ENCODE data around the gene AIPL1. TPM values are rescaled to one million over a fixed set of nuclear protein-coding genes. Genes with fewer than 3 reads are reported as not detected.

The AIPL1 gene
- total and polyA plus RNA-seq, 9 donors = 0.05 TPM; not detected in 8

DNA sequence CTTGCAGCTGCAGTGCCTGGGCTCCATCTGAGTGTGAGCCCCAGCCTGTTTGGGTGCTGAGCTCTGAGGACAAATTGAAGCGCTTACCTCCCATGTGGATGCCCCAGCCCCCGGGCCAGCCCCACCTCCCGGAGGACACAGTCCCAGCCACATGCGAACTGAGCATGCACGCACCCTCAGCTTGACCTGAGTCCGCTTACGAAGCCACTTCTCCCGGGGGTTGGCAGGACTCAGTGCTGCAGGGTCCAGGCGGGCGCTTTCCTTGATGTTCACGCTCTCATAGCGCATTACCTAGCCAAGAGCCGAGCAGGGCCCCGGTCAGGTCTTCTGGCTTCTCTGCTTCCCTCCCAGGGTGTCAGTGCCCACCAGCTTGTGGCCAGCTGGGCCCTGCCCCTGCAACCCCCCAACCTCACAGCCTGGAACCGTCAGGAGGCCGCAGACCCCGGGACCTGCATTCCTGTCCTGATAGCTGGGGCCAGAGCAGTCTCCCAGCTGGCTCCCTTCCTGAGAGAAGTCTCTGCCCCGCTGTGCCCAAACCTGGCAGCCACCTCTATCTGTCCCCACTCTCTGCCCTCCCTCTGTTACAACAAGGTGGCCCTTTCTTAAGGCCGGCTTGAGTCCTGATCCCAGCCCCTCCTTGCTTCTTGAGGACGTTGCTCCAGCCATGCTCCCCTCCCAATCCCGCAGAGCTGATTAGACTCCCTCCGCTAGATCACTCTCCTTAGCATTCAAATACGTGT lies 33.3 kb upstream of the AIPL1 start:
- peaks cover 3% of the 10 kb centered on the region for H3K9me3 ChIP-seq (replicated peaks; ENCODE audit: control insufficient read depth, low read depth, low read length)
- H3K4me3 ChIP-seq (ENCODE audit: low read length) = no peak overlapping the region
- 78% methylated on average over 23 of the region's 23 CpGs for WGBS (ENCODE audit: insufficient coverage)
- peaks cover 17% of the 10 kb centered on the region for H3K4me1 ChIP-seq (ENCODE audit: control insufficient read depth, insufficient read depth, low read length)
- no peaks in the 10 kb centered on the region for H3K36me3 ChIP-seq (ENCODE audit: control insufficient read depth, insufficient read depth, low read length)
- no peak overlapping the region for H3K27ac ChIP-seq (ENCODE audit: low read length)
- peaks cover 2% of the 10 kb centered on the region for H3K27me3 ChIP-seq (ENCODE audit: control insufficient read depth, insufficient read depth, low read length)
- no peak for DNase-seq

DNA sequence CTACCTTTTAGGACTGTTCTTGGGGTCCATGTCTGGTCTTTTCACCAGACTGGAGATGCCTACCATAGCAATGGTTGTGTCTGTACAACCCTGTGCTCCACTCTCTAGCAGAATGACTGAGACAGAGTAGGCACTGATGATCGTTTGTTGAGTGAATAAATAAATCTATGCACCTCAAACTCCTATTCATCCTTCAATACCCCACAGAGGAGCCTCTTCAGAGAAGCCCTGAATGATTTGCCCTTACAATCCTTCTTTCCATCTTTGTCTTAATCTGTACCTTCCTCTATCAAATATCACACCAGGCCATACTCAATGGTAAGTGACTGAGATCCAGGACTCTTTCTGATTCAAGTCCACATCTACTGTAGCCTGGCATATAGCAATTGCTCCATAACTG lies 32.6 kb upstream of the AIPL1 start:
- WGBS (ENCODE audit: insufficient coverage) = no CpG with 5 or more reads among the region's 1 CpG
- H3K4me3 ChIP-seq (ENCODE audit: low read length) = no peak overlapping the region
- peaks cover 2% of the 10 kb centered on the region for H3K27me3 ChIP-seq (ENCODE audit: control insufficient read depth, insufficient read depth, low read length)
- DNase-seq = no peak
- no peaks in the 10 kb centered on the region for H3K36me3 ChIP-seq (ENCODE audit: control insufficient read depth, insufficient read depth, low read length)
- no peak overlapping the region for H3K27ac ChIP-seq (ENCODE audit: low read length)
- peaks cover 3% of the 10 kb centered on the region for H3K9me3 ChIP-seq (replicated peaks; ENCODE audit: control insufficient read depth, low read depth, low read length)
- peaks cover 13% of the 10 kb centered on the region for H3K4me1 ChIP-seq (ENCODE audit: control insufficient read depth, insufficient read depth, low read length)

DNA sequence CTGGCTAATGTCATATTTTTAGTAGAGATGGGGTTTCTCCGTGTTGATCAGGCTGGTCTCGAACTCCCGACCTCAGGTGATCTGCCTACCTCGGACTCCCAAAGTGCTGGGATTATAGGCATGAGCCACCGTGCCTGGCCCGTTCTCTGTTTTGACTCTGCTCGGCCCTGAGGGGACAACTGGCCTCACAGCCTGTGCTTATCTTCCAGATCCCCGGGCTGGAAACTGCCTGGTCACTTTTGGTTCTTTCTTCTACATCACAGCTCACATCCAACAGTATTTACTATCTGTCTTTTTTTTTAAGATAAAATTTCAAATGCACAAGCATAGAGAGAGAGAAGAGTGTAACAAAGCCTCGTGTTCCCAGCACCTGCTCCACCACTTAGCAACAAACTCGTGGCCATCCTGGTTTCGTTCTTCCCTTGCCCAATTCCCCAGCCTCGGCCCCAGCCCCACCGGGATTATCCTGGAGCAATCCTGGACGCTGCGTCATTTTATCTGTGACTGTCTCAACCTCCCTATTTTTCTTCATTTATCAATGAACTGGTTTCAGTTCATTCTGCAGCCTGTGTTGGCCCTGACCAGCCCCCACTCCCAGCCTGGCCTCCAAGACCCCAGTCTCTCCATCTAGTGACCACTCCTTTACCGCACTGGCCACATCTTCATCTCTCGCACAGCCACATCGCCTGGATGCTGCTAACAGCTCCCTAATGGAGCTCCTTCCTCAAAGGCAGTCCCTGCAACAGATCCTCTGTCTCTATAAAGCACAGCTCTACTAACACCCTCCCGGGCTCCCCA lies 30.5 kb upstream of the AIPL1 start:
- Histone ChIP-seq H3K4me1 (ENCODE audit: control insufficient read depth, insufficient read depth, low read length) (no peaks in the 10 kb centered on the region), H3K9me3 (replicated peaks; ENCODE audit: control insufficient read depth, low read depth, low read length) (peaks cover 3% of the 10 kb centered on the region), H3K27ac (ENCODE audit: low read length) (no peak overlapping the region), H3K27me3 (ENCODE audit: control insufficient read depth, insufficient read depth, low read length) (peaks cover 2% of the 10 kb centered on the region), H3K4me3 (ENCODE audit: low read length) (no peak overlapping the region), H3K36me3 (ENCODE audit: control insufficient read depth, insufficient read depth, low read length) (no peaks in the 10 kb centered on the region)
- 72% methylated on average over 18 of the region's 19 CpGs for WGBS (ENCODE audit: insufficient coverage)
- DNase-seq = no peak

DNA sequence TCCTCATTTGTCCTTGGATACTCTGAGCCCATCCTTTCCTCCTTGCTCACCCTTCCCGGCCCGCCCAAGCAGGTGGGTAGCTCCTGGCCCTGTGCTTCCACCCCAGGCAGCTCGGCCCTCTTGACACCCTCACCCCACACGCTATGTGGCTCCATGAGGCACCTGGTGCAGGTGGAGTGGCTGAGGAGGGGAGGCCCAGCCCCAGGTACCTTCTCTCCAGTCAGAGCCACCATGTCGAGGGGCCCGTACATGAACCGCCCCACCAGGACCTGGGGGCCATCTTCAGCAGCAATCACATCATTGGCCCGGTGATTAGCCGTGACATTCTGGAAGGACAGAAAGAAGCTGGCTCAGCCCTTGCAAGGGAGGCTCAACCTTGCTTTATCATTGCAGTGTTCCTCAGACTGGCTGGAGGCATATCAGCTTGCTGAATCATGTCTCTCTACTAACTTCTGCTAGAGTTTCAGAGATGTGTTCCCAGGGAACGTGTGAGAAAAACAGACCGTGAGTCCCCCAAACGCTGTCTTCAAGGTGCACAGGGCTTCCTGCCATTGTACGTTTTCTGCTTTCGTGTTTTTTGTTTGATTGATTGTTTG lies 29.6 kb upstream of the AIPL1 start:
- Histone ChIP-seq H3K36me3 (ENCODE audit: control insufficient read depth, insufficient read depth, low read length) (no peaks in the 10 kb centered on the region), H3K4me1 (ENCODE audit: control insufficient read depth, insufficient read depth, low read length) (no peaks in the 10 kb centered on the region), H3K9me3 (replicated peaks; ENCODE audit: control insufficient read depth, low read depth, low read length) (peaks cover 3% of the 10 kb centered on the region), H3K4me3 (ENCODE audit: low read length) (no peak overlapping the region), H3K27me3 (ENCODE audit: control insufficient read depth, insufficient read depth, low read length) (peaks cover 2% of the 10 kb centered on the region), H3K27ac (ENCODE audit: low read length) (no peak overlapping the region)
- DNase-seq = no peak
- WGBS (ENCODE audit: insufficient coverage) = 85% methylated on average over 11 of the region's 14 CpGs

DNA sequence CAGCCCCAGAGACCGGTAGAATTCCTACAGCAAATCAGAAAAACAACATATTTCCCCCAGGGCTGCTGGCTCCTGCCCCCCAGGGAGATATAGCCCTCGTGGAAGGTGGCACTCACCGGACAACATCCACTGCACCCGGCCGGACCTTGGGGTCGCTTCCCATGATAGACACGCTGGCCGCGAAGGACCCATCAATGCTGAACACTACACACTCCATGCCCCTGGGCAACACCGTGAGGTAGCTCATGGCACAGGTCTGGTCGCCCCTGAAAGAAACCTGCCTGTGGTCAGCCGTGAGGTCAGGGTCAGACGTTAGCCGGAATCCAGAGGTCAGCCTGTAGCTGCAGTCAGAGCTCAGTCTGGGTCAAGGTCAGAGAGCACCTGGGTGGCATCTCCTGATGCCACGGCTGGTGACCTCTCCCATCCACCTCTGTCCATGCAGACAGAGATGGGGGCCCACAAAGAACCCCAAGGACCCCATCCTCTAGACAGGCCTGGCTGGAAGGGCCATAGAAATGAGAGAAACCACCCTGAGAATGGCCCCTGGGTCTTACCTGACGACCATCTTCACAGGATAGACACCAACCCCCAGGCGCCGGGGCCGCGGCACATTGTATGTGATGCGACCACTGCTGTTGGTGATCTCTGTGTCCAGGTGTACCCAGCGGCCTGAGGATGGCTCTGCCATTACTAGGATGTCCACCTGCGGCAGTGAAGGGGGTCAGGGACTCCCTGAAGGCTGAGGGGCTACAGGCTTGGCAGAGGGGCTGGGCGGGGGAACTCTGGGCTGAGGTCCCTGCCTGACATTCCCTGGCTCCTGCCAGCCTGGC lies 28.9 kb upstream of the AIPL1 start:
- H3K36me3 ChIP-seq (ENCODE audit: control insufficient read depth, insufficient read depth, low read length) = no peaks in the 10 kb centered on the region
- DNase-seq = no peak
- peaks cover 4% of the 10 kb centered on the region for H3K27me3 ChIP-seq (ENCODE audit: control insufficient read depth, insufficient read depth, low read length)
- H3K9me3 ChIP-seq (replicated peaks; ENCODE audit: control insufficient read depth, low read depth, low read length) = peaks cover 3% of the 10 kb centered on the region
- H3K27ac ChIP-seq (ENCODE audit: low read length) = no peak overlapping the region
- H3K4me3 ChIP-seq (ENCODE audit: low read length) = no peak overlapping the region
- H3K4me1 ChIP-seq (ENCODE audit: control insufficient read depth, insufficient read depth, low read length) = no peaks in the 10 kb centered on the region
- 86% methylated on average over 23 of the region's 24 CpGs for WGBS (ENCODE audit: insufficient coverage)

DNA sequence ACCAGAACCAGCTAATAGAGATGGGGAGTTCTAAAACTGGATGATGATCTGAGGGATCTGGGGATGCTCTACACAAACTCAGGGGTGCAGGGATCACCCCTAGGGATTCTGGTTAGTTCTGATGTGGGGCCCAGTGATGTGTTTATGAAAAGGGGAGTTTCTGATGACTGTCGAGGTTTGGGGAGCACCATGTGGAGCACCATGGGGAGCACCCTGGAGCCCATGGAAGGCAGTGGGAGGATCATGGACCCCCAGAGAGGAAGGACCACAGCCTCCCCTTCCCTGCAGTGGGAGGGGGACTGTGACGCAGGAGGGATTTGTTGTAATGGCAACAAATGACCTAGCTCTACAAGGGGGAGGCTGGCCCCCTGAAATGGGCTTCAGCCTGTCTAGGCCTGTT lies 27.8 kb upstream of the AIPL1 start:
- H3K36me3 ChIP-seq (ENCODE audit: control insufficient read depth, insufficient read depth, low read length) = no peaks in the 10 kb centered on the region
- H3K4me1 ChIP-seq (ENCODE audit: control insufficient read depth, insufficient read depth, low read length) = no peaks in the 10 kb centered on the region
- WGBS (ENCODE audit: insufficient coverage) = 80% methylated on average over 1 of the region's 2 CpGs
- no peak overlapping the region for H3K27ac ChIP-seq (ENCODE audit: low read length)
- DNase-seq = no peak
- H3K4me3 ChIP-seq (ENCODE audit: low read length) = no peak overlapping the region
- peaks cover 6% of the 10 kb centered on the region for H3K27me3 ChIP-seq (ENCODE audit: control insufficient read depth, insufficient read depth, low read length)
- peaks cover 3% of the 10 kb centered on the region for H3K9me3 ChIP-seq (replicated peaks; ENCODE audit: control insufficient read depth, low read depth, low read length)

DNA sequence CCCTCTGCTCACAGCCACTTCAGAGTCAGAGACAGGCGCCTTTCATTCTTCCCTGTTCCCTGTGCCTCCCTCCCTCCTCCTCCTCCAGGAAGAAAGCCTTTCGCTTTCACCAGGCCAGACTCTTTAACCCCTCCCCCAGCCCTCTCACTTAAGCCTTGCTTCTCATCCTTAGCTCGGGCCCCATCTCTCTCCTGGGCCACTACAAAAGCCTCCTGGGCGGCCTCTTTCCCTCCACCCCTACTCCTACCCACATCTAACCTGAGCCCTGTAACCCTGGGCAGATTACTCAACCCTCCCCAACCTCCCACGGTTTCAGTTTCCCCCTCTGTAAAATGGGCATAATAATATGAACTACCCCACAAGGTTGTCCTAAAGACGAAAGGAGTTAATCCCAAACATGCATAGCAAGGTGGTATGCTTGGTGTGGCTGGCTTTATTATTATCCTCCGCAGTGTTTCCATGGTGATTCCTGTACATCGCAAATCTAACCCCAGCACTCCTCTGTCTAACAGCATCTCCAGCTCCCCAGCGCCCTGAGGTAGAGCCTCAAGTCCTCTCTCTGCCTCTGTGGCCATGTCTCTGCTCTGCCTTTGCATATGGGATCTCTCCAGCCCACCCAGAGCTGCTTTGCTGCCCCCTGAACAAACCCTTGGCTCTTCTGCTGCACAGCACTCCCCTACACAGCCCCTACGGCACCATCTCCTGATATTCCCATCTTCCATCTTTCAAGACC lies 27.0 kb upstream of the AIPL1 start:
- no peaks in the 10 kb centered on the region for H3K4me1 ChIP-seq (ENCODE audit: control insufficient read depth, insufficient read depth, low read length)
- H3K9me3 ChIP-seq (replicated peaks; ENCODE audit: control insufficient read depth, low read depth, low read length) = no peaks in the 10 kb centered on the region
- no peaks in the 10 kb centered on the region for H3K36me3 ChIP-seq (ENCODE audit: control insufficient read depth, insufficient read depth, low read length)
- DNase-seq = no peak
- no peak overlapping the region for H3K4me3 ChIP-seq (ENCODE audit: low read length)
- H3K27ac ChIP-seq (ENCODE audit: low read length) = no peak overlapping the region
- 57% methylated on average over 8 of the region's 10 CpGs for WGBS (ENCODE audit: insufficient coverage)
- peaks cover 6% of the 10 kb centered on the region for H3K27me3 ChIP-seq (ENCODE audit: control insufficient read depth, insufficient read depth, low read length)

DNA sequence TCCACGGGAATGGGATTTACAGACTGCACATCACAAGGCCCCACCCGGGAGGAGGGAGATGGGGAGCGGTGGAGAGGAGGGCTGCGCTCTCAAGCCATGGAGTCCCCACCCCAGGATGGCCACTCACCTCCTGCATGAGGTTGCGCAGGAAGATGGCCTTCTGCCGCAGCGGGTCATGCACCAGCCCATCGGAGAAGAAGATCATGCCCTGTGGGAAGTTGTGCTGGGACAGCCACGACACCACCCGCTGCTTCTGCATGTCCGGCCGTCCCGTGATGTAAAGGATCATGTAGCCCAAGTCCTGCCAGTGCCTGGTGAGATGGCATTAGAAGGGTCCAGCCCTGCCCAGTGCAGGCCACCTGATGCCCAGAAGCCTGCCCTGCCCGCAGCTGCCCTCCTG lies 26.3 kb upstream of the AIPL1 start:
- Histone ChIP-seq H3K9me3 (replicated peaks; ENCODE audit: control insufficient read depth, low read depth, low read length) (no peaks in the 10 kb centered on the region), H3K4me3 (ENCODE audit: low read length) (no peak overlapping the region), H3K4me1 (ENCODE audit: control insufficient read depth, insufficient read depth, low read length) (no peaks in the 10 kb centered on the region), H3K27me3 (ENCODE audit: control insufficient read depth, insufficient read depth, low read length) (peaks cover 6% of the 10 kb centered on the region), H3K36me3 (ENCODE audit: control insufficient read depth, insufficient read depth, low read length) (no peaks in the 10 kb centered on the region), H3K27ac (ENCODE audit: low read length) (no peak overlapping the region)
- WGBS (ENCODE audit: insufficient coverage) = 94% methylated on average over 10 of the region's 14 CpGs
- no peak for DNase-seq

DNA sequence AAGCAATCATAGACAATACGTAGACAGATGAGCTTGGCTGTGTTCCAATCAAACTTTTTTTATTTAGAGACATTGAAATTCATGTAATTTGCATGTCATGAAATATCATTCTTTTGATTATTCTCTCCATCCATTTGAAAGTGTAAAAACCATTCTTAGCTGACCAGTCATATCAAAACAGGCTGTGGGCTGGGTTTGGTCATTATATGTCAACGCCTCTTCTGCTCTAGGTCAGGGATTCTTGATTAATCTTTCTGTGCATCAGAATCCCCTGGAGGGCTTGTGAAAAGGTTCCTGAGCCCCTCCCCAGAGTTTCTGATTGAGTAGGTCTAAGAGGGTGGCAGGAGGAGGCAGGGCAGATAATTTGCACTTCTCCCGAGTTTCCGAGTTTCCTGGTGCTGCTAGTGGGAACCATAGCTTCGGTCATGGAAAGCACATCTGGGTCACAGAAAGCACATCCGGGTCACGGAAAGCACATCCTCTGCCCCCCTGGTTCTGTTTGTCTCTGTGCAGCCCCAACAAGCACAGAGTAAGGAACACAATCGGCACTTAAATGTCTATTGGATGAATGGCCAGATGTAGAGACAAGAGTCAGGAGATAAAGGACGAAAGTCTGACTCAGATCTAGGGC lies 25.7 kb upstream of the AIPL1 start:
- Histone ChIP-seq H3K4me1 (ENCODE audit: control insufficient read depth, insufficient read depth, low read length) (no peaks in the 10 kb centered on the region), H3K27me3 (ENCODE audit: control insufficient read depth, insufficient read depth, low read length) (peaks cover 6% of the 10 kb centered on the region), H3K27ac (ENCODE audit: low read length) (no peak overlapping the region), H3K4me3 (ENCODE audit: low read length) (no peak overlapping the region), H3K36me3 (ENCODE audit: control insufficient read depth, insufficient read depth, low read length) (no peaks in the 10 kb centered on the region), H3K9me3 (replicated peaks; ENCODE audit: control insufficient read depth, low read depth, low read length) (no peaks in the 10 kb centered on the region)
- no peak for DNase-seq
- 69% methylated on average over 6 of the region's 9 CpGs for WGBS (ENCODE audit: insufficient coverage)

Data from muscle of leg (tissue), 11 donors.